ENCODE measurements around the gene CPVL. TPM values are rescaled to one million over a fixed set of nuclear protein-coding genes. Genes with fewer than 3 reads are reported as not detected.

Gene CPVL
- total RNA-seq, 2 experiments from 2014 or later: not detected

DNA sequence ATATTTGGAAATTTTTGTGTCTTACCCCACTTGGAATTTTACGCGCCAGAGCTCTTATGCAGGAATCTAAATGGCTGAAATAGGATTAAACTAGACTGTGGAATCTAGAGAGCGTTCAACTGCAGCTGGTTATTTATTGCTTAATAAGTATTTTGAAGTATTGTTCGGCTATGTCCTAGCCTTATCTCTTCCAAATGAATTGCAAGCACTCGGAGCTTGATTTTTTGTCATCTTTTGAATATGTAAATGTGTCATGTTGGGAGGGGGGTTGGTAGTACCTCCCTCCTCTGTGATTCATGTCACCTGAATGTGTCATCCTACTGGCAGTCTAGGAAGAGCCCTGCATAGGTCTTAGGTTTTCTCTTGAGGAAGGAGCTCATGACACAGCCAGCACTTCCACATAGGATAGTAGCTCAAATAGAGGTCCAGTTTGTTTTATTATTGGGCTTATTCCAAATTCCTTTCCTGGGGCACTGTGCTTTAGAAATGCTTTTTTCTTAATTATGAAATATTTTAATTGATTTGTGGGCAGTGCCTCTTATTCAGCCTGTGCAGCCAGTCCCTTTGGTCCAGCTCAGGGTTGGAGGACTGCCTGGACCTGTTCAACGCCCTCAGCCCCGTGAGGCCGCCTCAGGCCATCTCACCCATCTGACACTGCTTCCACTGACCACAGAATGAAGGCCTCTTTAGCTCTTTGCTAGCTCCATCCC, 165.7 kb downstream of the CPVL start:
- Mint-ChIP-seq H3K4me3 (no peak overlapping the region), H3K27me3 (peaks cover 9% of the 10 kb centered on the region), H3K4me1 (ENCODE audit: low read depth) (no peaks in the 10 kb centered on the region), H3K27ac (no peak overlapping the region), H3K36me3 (ENCODE audit: low read depth) (no peaks in the 10 kb centered on the region), H3K9me3 (no peaks in the 10 kb centered on the region)
- no peak for DNase-seq
- ATAC-seq: no peak
- intact Hi-C loops (cut with micrococcal nuclease): no loop called here
- ChIA-PET POLR2A (no interaction called here), CTCF (interaction anchor here (0.8 to 2.7 kb wide), 3 partner anchors 24 to 208 kb away, joined by 3 to 8 read pairs (median 4); no protein-coding TSS in a partner anchor)
- TF ChIP-seq, protein P1, sequence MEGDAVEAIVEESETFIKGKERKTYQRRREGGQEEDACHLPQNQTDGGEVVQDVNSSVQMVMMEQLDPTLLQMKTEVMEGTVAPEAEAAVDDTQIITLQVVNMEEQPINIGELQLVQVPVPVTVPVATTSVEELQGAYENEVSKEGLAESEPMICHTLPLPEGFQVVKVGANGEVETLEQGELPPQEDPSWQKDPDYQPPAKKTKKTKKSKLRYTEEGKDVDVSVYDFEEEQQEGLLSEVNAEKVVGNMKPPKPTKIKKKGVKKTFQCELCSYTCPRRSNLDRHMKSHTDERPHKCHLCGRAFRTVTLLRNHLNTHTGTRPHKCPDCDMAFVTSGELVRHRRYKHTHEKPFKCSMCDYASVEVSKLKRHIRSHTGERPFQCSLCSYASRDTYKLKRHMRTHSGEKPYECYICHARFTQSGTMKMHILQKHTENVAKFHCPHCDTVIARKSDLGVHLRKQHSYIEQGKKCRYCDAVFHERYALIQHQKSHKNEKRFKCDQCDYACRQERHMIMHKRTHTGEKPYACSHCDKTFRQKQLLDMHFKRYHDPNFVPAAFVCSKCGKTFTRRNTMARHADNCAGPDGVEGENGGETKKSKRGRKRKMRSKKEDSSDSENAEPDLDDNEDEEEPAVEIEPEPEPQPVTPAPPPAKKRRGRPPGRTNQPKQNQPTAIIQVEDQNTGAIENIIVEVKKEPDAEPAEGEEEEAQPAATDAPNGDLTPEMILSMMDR (IDR thresholded peaks at IDR 0.05): no peak

DNA sequence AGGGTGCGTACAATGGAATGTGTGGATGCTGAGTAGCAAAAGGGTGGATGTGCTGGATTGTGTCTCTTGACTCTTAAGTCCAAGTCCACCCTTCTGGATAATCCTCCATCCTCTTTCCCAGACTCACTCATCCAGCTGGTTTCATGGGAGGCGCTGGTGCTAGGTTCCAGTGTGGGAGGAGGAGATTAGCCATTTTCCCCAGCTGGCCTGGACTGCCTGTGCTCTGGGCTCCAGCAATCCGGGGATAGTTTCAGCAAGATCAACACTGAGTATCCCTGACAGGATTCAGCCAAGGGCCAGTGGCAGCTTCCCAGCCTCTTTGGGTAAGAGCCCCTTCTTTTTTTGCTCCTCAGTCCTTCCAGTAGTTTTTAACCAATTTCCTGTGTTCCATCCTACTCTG, 166.6 kb downstream of the CPVL start:
- H3K36me3 Mint-ChIP-seq (ENCODE audit: low read depth): no peaks in the 10 kb centered on the region
- TF ChIP-seq, protein P1 (IDR thresholded peaks at IDR 0.05): no peak
- DNase-seq (no peak), ATAC-seq (no peak)
- H3K9me3 Mint-ChIP-seq: peaks cover 3% of the 10 kb centered on the region
- ChIA-PET CTCF (no interaction called here), POLR2A (no interaction called here)
- no peaks in the 10 kb centered on the region for H3K4me1 Mint-ChIP-seq (ENCODE audit: low read depth)
- H3K27ac Mint-ChIP-seq: no peak overlapping the region
- peaks cover 11% of the 10 kb centered on the region for H3K27me3 Mint-ChIP-seq
- no peak overlapping the region for H3K4me3 Mint-ChIP-seq
- intact Hi-C loops (cut with micrococcal nuclease): no loop called here

DNA sequence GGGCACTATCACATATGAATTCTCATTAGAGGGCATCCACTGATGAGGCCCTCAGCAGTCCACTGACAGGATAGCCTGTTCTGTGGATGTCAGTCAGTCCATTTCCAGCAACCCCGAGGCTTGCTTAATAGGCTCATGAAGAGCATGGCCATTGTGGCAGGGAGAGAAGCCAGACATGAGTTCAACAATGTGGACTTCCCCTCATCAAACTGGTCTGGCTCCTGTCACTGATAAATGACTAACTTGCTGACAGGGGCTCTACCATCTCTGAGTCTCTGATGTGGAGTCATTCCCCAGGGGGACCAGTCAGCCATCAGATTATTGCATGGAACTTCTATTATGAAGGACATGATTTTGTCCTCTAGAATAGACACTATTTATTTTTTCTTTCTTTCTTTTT, 168.5 kb downstream of the CPVL start:
- CTCF ChIA-PET: no interaction called here
- intact Hi-C loops (cut with micrococcal nuclease): no loop called here
- DNase-seq: no peak
- Mint-ChIP-seq H3K9me3 (peaks cover 12% of the 10 kb centered on the region), H3K27ac (no peak overlapping the region), H3K4me3 (no peak overlapping the region), H3K4me1 (ENCODE audit: low read depth) (no peaks in the 10 kb centered on the region), H3K27me3 (peaks cover 11% of the 10 kb centered on the region), H3K36me3 (ENCODE audit: low read depth) (no peaks in the 10 kb centered on the region)
- TF ChIP-seq, protein P1 (IDR thresholded peaks at IDR 0.05): no peak
- no peak for ATAC-seq
- POLR2A ChIA-PET: interaction anchor here (0.8 kb wide), 1 partner anchor 122 kb away, joined by 3 read pairs; no protein-coding TSS in a partner anchor

DNA sequence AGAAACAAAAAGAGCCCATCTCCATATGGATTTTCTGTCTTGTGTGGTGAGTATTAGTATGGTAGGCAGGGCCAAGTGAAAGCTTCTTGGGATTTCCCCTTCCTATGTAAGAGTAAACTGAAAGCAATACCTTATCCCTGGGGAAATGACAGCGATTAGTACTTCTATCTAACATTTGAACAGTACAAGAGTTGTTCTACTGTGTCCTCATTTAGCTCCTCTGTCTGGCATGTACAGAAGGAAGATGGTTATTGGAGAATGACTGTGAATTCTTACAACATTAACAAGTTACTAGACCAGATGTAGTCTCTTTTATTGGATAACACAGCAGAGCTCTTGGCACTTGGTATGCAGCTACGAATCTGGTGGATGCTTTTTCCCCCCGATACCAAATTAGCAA, 170.3 kb downstream of the CPVL start:
- no peaks in the 10 kb centered on the region for H3K36me3 Mint-ChIP-seq (ENCODE audit: low read depth)
- TF ChIP-seq, protein P1 (IDR thresholded peaks at IDR 0.05): no peak
- intact Hi-C loops (cut with micrococcal nuclease): no loop called here
- no peak overlapping the region for H3K4me3 Mint-ChIP-seq
- peaks cover 9% of the 10 kb centered on the region for H3K27me3 Mint-ChIP-seq
- peaks cover 18% of the 10 kb centered on the region for H3K9me3 Mint-ChIP-seq
- CTCF ChIA-PET: interaction anchor here (1.8 kb wide), 1 partner anchor 9 kb away, joined by 7 read pairs; no protein-coding TSS in a partner anchor
- no peak overlapping the region for H3K27ac Mint-ChIP-seq
- DNase-seq: no peak
- ATAC-seq: no peak
- POLR2A ChIA-PET: no interaction called here
- H3K4me1 Mint-ChIP-seq (ENCODE audit: low read depth): no peaks in the 10 kb centered on the region

DNA sequence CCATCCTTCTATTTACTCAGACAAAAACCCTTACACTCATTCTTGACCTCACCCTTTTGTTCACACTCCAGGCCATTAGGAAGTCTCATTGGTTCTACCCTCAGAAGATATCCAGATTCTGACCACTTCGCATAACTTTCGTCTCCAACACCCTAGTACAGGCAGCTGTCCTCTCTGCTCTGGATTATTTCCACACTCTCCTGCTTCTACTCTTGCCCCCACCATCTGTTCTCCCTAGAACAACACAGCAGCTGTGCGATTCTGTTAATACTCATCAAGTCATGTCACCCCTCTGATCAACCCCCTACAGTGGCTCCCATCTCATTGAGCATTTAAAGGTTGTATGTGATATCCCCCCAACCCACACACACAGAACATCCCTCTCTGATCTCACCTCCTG, 172.7 kb downstream of the CPVL start:
- Mint-ChIP-seq H3K4me3 (no peak overlapping the region), H3K27me3 (peaks cover 4% of the 10 kb centered on the region), H3K4me1 (ENCODE audit: low read depth) (no peaks in the 10 kb centered on the region), H3K27ac (no peak overlapping the region), H3K36me3 (ENCODE audit: low read depth) (no peaks in the 10 kb centered on the region), H3K9me3 (peaks cover 20% of the 10 kb centered on the region)
- intact Hi-C loops (cut with micrococcal nuclease): no loop called here
- ChIA-PET CTCF (no interaction called here), POLR2A (no interaction called here)
- ATAC-seq: no peak
- no peak for DNase-seq
- TF ChIP-seq, protein P1 (IDR thresholded peaks at IDR 0.05): no peak

Measured in activated CD8-positive, alpha-beta T cell treated with anti-CD3 and anti-CD28 coated beads for 36 hours (primary cell).